BLaER1 treated with 17β-estradiol and CSF1 and Interleukin-3, amounts not matched to agents 10 nM and 100 nM (cell line): ENCODE data around the gene SLC35G4.

Experiments used
- H3K27ac ChIP-seq, 11 experiments: shearing (Covaris generic); formaldehyde crosslinking; 2 replicates each; pipeline ENCODE4 v1.8.1; 2022
- H3K27me3 ChIP-seq, 11 experiments: shearing (Covaris generic); formaldehyde crosslinking; 2 replicates each; pipeline ENCODE4 v1.8.1; 2022
- H3K36me3 ChIP-seq, 11 experiments: shearing (Covaris generic); formaldehyde crosslinking; 2 replicates each; pipeline ENCODE4 v1.8.1; 2022
- H3K4me1 ChIP-seq, 10 experiments: shearing (Covaris generic); formaldehyde crosslinking; 2 replicates each; pipeline ENCODE4 v1.8.1; 2022
- H3K4me2 ChIP-seq, 11 experiments: shearing (Covaris generic); formaldehyde crosslinking; 2 replicates each; pipeline ENCODE4 v1.8.1; 2022
- H3K4me3 ChIP-seq, 10 experiments: shearing (Covaris generic); formaldehyde crosslinking; 2 replicates each; pipeline ENCODE4 v1.8.1; 2022
- H3K9ac ChIP-seq, 11 experiments: shearing (Covaris generic); formaldehyde crosslinking; 2 replicates each; pipeline ENCODE4 v1.8.1; 2022
- H3K9me3 ChIP-seq, 11 experiments: shearing (Covaris generic); formaldehyde crosslinking; replicated peaks in 1 of 11; 2 replicates each; pipeline ENCODE4 v1.8.1; 2022
- H4K20me1 ChIP-seq, 11 experiments: shearing (Covaris generic); formaldehyde crosslinking; 2 replicates each; pipeline ENCODE4 v1.8.1; 2022
- Cebpa-rat ChIP-seq, 11 experiments: shearing (Covaris generic); IDR thresholded peaks; 2 replicates each; pipeline ENCODE4 v1.8.1; 2022

Gene SLC35G4

GRCh38 chr18:11651899-11652298 is 42.5 kb downstream of the SLC35G4 start:
- Histone ChIP-seq H3K9me3 (peaks cover 18 to 35% (median 23%) of the 10 kb centered on the region in 11 experiments), H4K20me1 (no peaks in the 10 kb centered on the region), H3K36me3 (no peaks in the 10 kb centered on the region), H3K9ac (no peak overlapping the region), H3K4me3 (no peak overlapping the region), H3K27ac (no peak overlapping the region), H3K27me3 (no peaks in the 10 kb centered on the region), H3K4me1 (no peaks in the 10 kb centered on the region), H3K4me2 (no peak overlapping the region)
- TF ChIP-seq Cebpa-rat (IDR thresholded peaks at IDR 0.05): no peak

GRCh38 chr18:11653521-11653920 is 44.1 kb downstream of the SLC35G4 start:
- Histone ChIP-seq H3K27ac (no peak overlapping the region), H3K4me3 (no peak overlapping the region), H3K27me3 (no peaks in the 10 kb centered on the region), H3K36me3 (no peaks in the 10 kb centered on the region), H3K4me1 (no peaks in the 10 kb centered on the region), H3K9me3 (peaks cover 5 to 21% (median 9%) of the 10 kb centered on the region in 11 experiments; a peak in 13 of 22 replicates), H3K4me2 (no peak overlapping the region), H3K9ac (no peak overlapping the region), H4K20me1 (no peaks in the 10 kb centered on the region)
- no peak for TF ChIP-seq Cebpa-rat (IDR thresholded peaks at IDR 0.05)

DNA sequence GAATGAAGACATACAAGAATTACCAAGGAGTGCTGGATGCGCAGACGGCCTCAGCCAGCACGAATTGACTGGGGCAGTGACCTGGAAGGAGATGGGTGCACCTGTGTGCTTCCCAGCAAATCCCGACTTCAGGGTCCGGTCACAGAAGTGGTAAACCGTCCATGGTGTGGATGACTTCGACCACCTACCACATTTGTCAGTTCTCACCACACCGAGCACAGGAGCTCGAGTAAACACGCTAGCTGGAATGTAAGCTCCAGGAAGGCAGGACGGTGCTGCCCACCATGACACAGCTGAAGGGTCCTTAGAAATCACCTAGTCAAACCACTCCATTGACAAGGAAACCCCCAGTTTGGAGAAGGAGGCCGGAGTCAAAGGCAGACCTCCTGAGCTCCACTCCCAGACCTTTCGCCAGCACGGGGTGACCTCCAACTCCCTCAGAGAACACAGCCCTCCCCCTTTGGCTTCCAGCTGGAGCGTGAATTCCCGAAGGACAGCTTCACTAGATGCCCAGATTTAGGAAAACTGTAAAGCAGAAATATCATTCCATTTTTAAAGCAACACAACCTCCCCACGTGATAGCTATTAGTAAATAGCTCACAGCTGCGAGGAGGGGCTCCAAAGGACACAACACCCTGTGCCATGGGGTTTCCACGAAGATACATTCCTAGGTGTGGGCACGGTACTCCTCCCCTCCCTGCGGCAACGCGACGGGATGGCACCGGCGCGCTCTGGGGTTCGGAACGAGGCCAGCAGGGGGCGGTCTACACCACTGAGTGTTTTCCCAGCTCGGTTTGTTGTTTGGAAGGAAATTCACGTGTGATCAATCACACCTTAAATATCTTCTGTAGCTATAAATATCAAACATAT is 45.6 kb downstream of the SLC35G4 start:
- Histone ChIP-seq H3K27ac (no peak overlapping the region), H4K20me1 (no peaks in the 10 kb centered on the region), H3K4me2 (peak overlapping the region in 1 of 11 experiments; percentile 20; a peak in 1 of 22 replicates), H3K4me3 (no peak overlapping the region), H3K36me3 (no peaks in the 10 kb centered on the region), H3K27me3 (no peaks in the 10 kb centered on the region), H3K4me1 (no peaks in the 10 kb centered on the region), H3K9ac (no peak overlapping the region), H3K9me3 (peaks cover 0 to 6% (median 0%) of the 10 kb centered on the region in 11 experiments; a peak in 1 of 22 replicates)
- TF ChIP-seq Cebpa-rat (IDR thresholded peaks at IDR 0.05): no peak

GRCh38 chr18:11655606-11655932 is 46.2 kb downstream of the SLC35G4 start:
- Histone ChIP-seq H3K4me2 (peak overlapping the region in 1 of 11 experiments; percentile 20; a peak in 1 of 22 replicates), H3K36me3 (no peaks in the 10 kb centered on the region)

GRCh38 chr18:11657152-11657551 is 47.8 kb downstream of the SLC35G4 start:
- Histone ChIP-seq H3K9me3 (no peaks in the 10 kb centered on the region), H4K20me1 (no peaks in the 10 kb centered on the region), H3K27me3 (no peaks in the 10 kb centered on the region), H3K9ac (no peak overlapping the region), H3K36me3 (no peaks in the 10 kb centered on the region), H3K4me2 (no peak overlapping the region), H3K4me3 (no peak overlapping the region), H3K4me1 (peaks cover 0 to 13% (median 0%) of the 10 kb centered on the region in 10 experiments; a peak in 6 of 20 replicates), H3K27ac (no peak overlapping the region)
- TF ChIP-seq Cebpa-rat (IDR thresholded peaks at IDR 0.05): no peak

More at GRCh38 chr18:11655606-11655932, 46.2 kb downstream of the SLC35G4 start:
- H3K4me1 ChIP-seq: peaks cover 0 to 1% (median 0%) of the 10 kb centered on the region in 10 experiments; a peak in 5 of 20 replicates
- H3K9ac ChIP-seq: no peak overlapping the region
- H3K27me3 ChIP-seq: no peaks in the 10 kb centered on the region
- no peak overlapping the region for H3K4me3 ChIP-seq
- no peak for TF ChIP-seq Cebpa-rat (IDR thresholded peaks at IDR 0.05)
- no peak overlapping the region for H3K27ac ChIP-seq
- no peaks in the 10 kb centered on the region for H4K20me1 ChIP-seq
- 0 out of 22 replicates have a peak, but pooled peaks cover 0 to under 1% (median 0%) of the 10 kb centered on the region in 11 experiments for H3K9me3 ChIP-seq

- Histone ChIP-seq H3K9ac (no peak overlapping the region), H3K27me3 (no peaks in the 10 kb centered on the region), H3K4me1 (peaks cover 0 to 13% (median 0%) of the 10 kb centered on the region in 10 experiments; a peak in 6 of 20 replicates), H3K27ac (no peak overlapping the region), H3K9me3 (no peaks in the 10 kb centered on the region), H3K4me3 (no peak overlapping the region), H4K20me1 (no peaks in the 10 kb centered on the region), H3K4me2 (no peak overlapping the region), H3K36me3 (no peaks in the 10 kb centered on the region)
- no peak for TF ChIP-seq Cebpa-rat (IDR thresholded peaks at IDR 0.05)
Observed at GRCh38 chr18:11657554-11657953, 48.2 kb downstream of the SLC35G4 start.

GRCh38 chr18:11658019-11658418 is 48.6 kb downstream of the SLC35G4 start:
- no peaks in the 10 kb centered on the region for H4K20me1 ChIP-seq
- TF ChIP-seq Cebpa-rat (IDR thresholded peaks at IDR 0.05): no peak
- no peak overlapping the region for H3K4me3 ChIP-seq
- H3K27me3 ChIP-seq: no peaks in the 10 kb centered on the region
- H3K9me3 ChIP-seq: no peaks in the 10 kb centered on the region
- H3K36me3 ChIP-seq: no peaks in the 10 kb centered on the region
- H3K27ac ChIP-seq: no peak overlapping the region
- no peak overlapping the region for H3K9ac ChIP-seq
- H3K4me2 ChIP-seq: no peak overlapping the region
- peaks cover 0 to 13% (median 0%) of the 10 kb centered on the region in 10 experiments; a peak in 6 of 20 replicates for H3K4me1 ChIP-seq

DNA sequence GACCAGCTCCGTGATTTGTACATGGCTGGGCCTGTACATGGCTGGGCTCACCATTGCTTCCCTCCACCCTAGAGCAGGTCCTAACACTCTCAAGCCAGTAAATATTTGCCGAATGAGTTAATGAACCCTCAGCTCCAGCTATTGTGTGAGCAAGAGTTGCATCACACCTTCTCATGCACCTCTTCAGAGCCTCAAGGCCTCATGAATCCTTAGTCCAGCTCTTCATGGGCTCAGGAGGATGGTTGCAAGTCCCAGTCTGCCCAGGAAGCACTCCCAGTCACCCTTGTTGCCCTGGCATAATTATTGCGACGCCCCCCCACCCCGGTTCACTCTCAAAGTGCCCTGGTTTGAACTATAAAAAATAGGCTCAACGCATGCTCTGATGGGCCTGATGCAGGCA is 49.6 kb downstream of the SLC35G4 start:
- H3K9me3 ChIP-seq: no peaks in the 10 kb centered on the region
- H3K4me1 ChIP-seq: peaks cover 0 to 13% (median 0%) of the 10 kb centered on the region in 10 experiments; a peak in 6 of 20 replicates
- H3K27me3 ChIP-seq: no peaks in the 10 kb centered on the region
- H3K4me3 ChIP-seq: no peak overlapping the region
- H4K20me1 ChIP-seq: no peaks in the 10 kb centered on the region
- H3K36me3 ChIP-seq: no peaks in the 10 kb centered on the region
- no peak overlapping the region for H3K4me2 ChIP-seq
- H3K27ac ChIP-seq: no peak overlapping the region
- 0 out of 22 replicates have a peak, but pooled peaks of 1 of the 11 experiments have one; percentile 12 for TF ChIP-seq Cebpa-rat (IDR thresholded peaks at IDR 0.05)
- H3K9ac ChIP-seq: no peak overlapping the region
